ENCODE results near the gene VAT1L.

DNA sequence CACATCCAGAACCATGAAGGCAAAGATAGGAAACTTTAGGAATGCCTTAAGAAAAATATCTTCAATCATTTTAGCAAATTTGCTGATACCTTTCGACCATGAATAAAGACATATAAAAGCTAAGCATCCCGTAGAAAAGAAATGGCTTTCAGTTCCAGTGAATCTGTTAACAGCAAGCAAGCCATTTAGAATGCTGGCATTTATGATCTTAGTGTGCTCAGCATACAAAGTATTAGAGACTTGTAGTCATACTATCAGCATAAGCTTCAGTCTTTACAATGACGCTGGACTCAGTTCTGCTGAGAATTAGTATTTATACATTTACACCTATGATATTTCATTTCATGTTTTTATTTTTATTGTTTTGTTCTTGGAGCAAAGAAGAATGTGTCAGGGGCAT, 38.7 kb downstream of the VAT1L start:
- TF ChIP-seq, protein P1, sequence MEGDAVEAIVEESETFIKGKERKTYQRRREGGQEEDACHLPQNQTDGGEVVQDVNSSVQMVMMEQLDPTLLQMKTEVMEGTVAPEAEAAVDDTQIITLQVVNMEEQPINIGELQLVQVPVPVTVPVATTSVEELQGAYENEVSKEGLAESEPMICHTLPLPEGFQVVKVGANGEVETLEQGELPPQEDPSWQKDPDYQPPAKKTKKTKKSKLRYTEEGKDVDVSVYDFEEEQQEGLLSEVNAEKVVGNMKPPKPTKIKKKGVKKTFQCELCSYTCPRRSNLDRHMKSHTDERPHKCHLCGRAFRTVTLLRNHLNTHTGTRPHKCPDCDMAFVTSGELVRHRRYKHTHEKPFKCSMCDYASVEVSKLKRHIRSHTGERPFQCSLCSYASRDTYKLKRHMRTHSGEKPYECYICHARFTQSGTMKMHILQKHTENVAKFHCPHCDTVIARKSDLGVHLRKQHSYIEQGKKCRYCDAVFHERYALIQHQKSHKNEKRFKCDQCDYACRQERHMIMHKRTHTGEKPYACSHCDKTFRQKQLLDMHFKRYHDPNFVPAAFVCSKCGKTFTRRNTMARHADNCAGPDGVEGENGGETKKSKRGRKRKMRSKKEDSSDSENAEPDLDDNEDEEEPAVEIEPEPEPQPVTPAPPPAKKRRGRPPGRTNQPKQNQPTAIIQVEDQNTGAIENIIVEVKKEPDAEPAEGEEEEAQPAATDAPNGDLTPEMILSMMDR (IDR thresholded peaks at IDR 0.05), result no peak
- TF ChIP-seq POLR2A (IDR thresholded peaks at IDR 0.05), result no peak
